GM21360 (cell line): Measurements from ENCODE around the gene HSD17B14.
"Not testable (repeated sequence)": the region's sequence is repeated elsewhere in the genome, so short reads cannot be mapped to it uniquely, and the experiment has no call there.

ENCODE experiments used
- ATAC-seq: cut with Tn5 transposase; IDR thresholded peaks from one replicate; pipeline ENCODE4 v1.9.1; 2021; ENCODE audit warnings: mild to moderate bottlenecking, moderate library complexity; ENCODE audit not compliant: unreplicated experiment

HSD17B14 gene

GRCh38 chr19:48799358-48800300 is 36.7 kb downstream of the HSD17B14 start:
- no peak for ATAC-seq

- ATAC-seq: no peak
These were observed 37.4 kb downstream of the HSD17B14 start for GRCh38 chr19:48798937-48799336.

GRCh38 chr19:48797103-48797502 is 39.2 kb downstream of the HSD17B14 start:
- no peak for ATAC-seq

- no peak for ATAC-seq
These were observed 39.8 kb downstream of the HSD17B14 start for GRCh38 chr19:48796298-48797083.

GRCh38 chr19:48795685-48796070 is 40.6 kb downstream of the HSD17B14 start:
- ATAC-seq: peak; percentile 7

- peak; percentile 67 for ATAC-seq
These were observed 41.1 kb downstream of the HSD17B14 start for GRCh38 chr19:48795055-48795684.

GRCh38 chr19:48794291-48794690 is 42.0 kb downstream of the HSD17B14 start:
- no peak for ATAC-seq

GRCh38 chr19:48793271-48793670 is 43.0 kb downstream of the HSD17B14 start:
- no peak for ATAC-seq

- ATAC-seq: not testable (repeated sequence)
These were observed 49.0 kb downstream of the HSD17B14 start for GRCh38 chr19:48787331-48787730.

GRCh38 chr19:48786422-48786821 is 49.9 kb downstream of the HSD17B14 start:
- ATAC-seq: not testable (repeated sequence)

- no peak for ATAC-seq
These were observed 51.8 kb downstream of the HSD17B14 start for GRCh38 chr19:48784527-48784926.

GRCh38 chr19:48780631-48781391 is 55.5 kb downstream of the HSD17B14 start:
- ATAC-seq: no peak

- ATAC-seq: no peak
These were observed 56.7 kb downstream of the HSD17B14 start for GRCh38 chr19:48779636-48780035.

- ATAC-seq: no peak
These were observed 58.6 kb downstream of the HSD17B14 start for GRCh38 chr19:48777720-48778119.

GRCh38 chr19:48777139-48777538 is 59.2 kb downstream of the HSD17B14 start:
- ATAC-seq: no peak

GRCh38 chr19:48772503-48772953 is 63.8 kb downstream of the HSD17B14 start:
- no peak for ATAC-seq

- no peak for ATAC-seq
These were observed 65.4 kb downstream of the HSD17B14 start for GRCh38 chr19:48770734-48771472.

- no peak for ATAC-seq
These were observed 66.0 kb downstream of the HSD17B14 start for GRCh38 chr19:48770266-48770665.

- ATAC-seq: no peak
These were observed 67.1 kb downstream of the HSD17B14 start for GRCh38 chr19:48768994-48769713.
